Gastroesophageal sphincter (tissue), 4 donors: ENCODE measurements around the gene CCDC88A. TPM values are rescaled to one million over a fixed set of nuclear protein-coding genes. Genes with fewer than 3 reads are reported as not detected.
"Not testable (repeated sequence)": the region's sequence is repeated elsewhere in the genome, so short reads cannot be mapped to it uniquely, and the experiment has no call there.

Source experiments
- ATAC-seq: fragments of 150-250 bp; one replicate; pipeline ENCODE4 v1.9.1; 2016; ENCODE audit warnings: mild to moderate bottlenecking, moderate library complexity
- H3K27ac ChIP-seq, 4 donors: fragments of 200-600 bp; sonication (generic) in 3 of 4; 1 replicate in 3 of 4; 2 replicates in 1 of 4; pipeline ENCODE4 v1.5.1; 2016 to 2019
- H3K27me3 ChIP-seq: fragments of 200-600 bp; sonication (generic); one replicate; pipeline ENCODE4 v1.5.1; 2019
- H3K36me3 ChIP-seq, 2 donors: fragments of 200-600 bp; sonication (generic); one replicate each; pipeline ENCODE4 v1.5.1; 2019; ENCODE audit warnings: control low read depth in 1 of 2
- H3K4me1 ChIP-seq, 3 donors: fragments of 200-600 bp; sonication (generic); 1 replicate in 2 of 3; 2 replicates in 1 of 3; pipeline ENCODE4 v1.5.1; 2016 to 2019; ENCODE audit warnings: control low read depth in 2 of 3
- H3K4me3 ChIP-seq, 2 donors: fragments of 200-600 bp; sonication (generic); one replicate each; pipeline ENCODE4 v1.5.1; 2019; ENCODE audit warnings: mild to moderate bottlenecking in 1 of 2, moderate library complexity in 1 of 2
- H3K9me3 ChIP-seq, 3 donors: fragments of 200-600 bp; sonication (generic); one replicate each; pipeline ENCODE4 v1.5.1; 2017 to 2019; ENCODE audit warnings: control low read depth in 2 of 3
- CTCF ChIP-seq, 4 experiments: fragments of 200-600 bp in 2 of 4; fragments of 450-650 bp in 2 of 4; sonication (generic) in 1 of 4; IDR thresholded peaks; one replicate each; pipeline ENCODE4 v1.5.1; 2017 to 2019; ENCODE audit warnings: antibody characterized with exemption in 4 of 4, mild to moderate bottlenecking in 2 of 4, moderate library complexity in 2 of 4
- EP300 ChIP-seq: sonication (generic); formaldehyde crosslinking; IDR thresholded peaks from one replicate; pipeline ENCODE4 v1.6.1; 2017; ENCODE audit warnings: antibody characterized with exemption, mild to moderate bottlenecking
- POLR2A ChIP-seq, 2 donors: fragments of 450-650 bp; IDR thresholded peaks; one replicate each; pipeline ENCODE4 v1.6.1; 2017; ENCODE audit warnings: antibody characterized with exemption in 2 of 2, mild to moderate bottlenecking in 2 of 2, moderate library complexity in 1 of 2
- POLR2AphosphoS5 ChIP-seq: sonication (generic); formaldehyde crosslinking; IDR thresholded peaks from one replicate; pipeline ENCODE4 v1.6.1; 2017; ENCODE audit warnings: antibody characterized with exemption
- WGBS, 2 donors: methylation state at CpG; one replicate each; pipeline ENCODE4 v1.1.5; 2018; ENCODE audit warnings: low coverage in 1 of 2; 5-methylcytosine and 5-hydroxymethylcytosine counted together
- small RNA-seq, 4 donors: library from RNA; depleted of rRNA; stranded (forward); fragments of <200 nt; gene quantifications; one replicate each; pipeline ENCODE3, GENCODE V24; 2016
- total RNA-seq, 4 donors: library from RNA; depleted of rRNA; stranded (reverse); fragments of >200 nt; gene quantifications; one replicate each; pipeline ENCODE4 v1.1.0, GENCODE V29; 2016

The CCDC88A gene
- total RNA-seq, 4 donors from 2014 or later = 42.5 to 63.5 (median 54.3) TPM

GRCh38 chr2:55247025-55247424 is 172.6 kb downstream of the CCDC88A start:
- TF ChIP-seq POLR2AphosphoS5 = no peak
- no peak for TF ChIP-seq CTCF (IDR thresholded peaks at IDR 0.05)
- no peak for TF ChIP-seq POLR2A (IDR thresholded peaks at IDR 0.05)
- TF ChIP-seq EP300 = no peak
- WGBS, 2 donors = 89 to 94% methylated on average over 3 to 4 of the region's 5 CpGs
- no peaks in the 10 kb centered on the region for H3K9me3 ChIP-seq
- no peaks in the 10 kb centered on the region for H3K27me3 ChIP-seq
- H3K4me3 ChIP-seq = no peak overlapping the region
- H3K27ac ChIP-seq = no peak overlapping the region
- H3K36me3 ChIP-seq = peaks cover 0 to 98% of the 10 kb centered on the region in 2 donors
- ATAC-seq = no peak
- H3K4me1 ChIP-seq = no peaks in the 10 kb centered on the region

- H3K27me3 ChIP-seq = no peaks in the 10 kb centered on the region
- TF ChIP-seq POLR2A (IDR thresholded peaks at IDR 0.05) (no peak), EP300 (no peak), CTCF (IDR thresholded peaks at IDR 0.05) (no peak), POLR2AphosphoS5 (no peak)
- no peak overlapping the region for H3K4me3 ChIP-seq
- 83% methylated on average over 3 to 5 of the region's 5 CpGs for WGBS, 2 donors
- no peaks in the 10 kb centered on the region for H3K4me1 ChIP-seq
- no peak for ATAC-seq
- no peak overlapping the region for H3K27ac ChIP-seq
- peaks cover 0 to 92% of the 10 kb centered on the region in 2 donors for H3K36me3 ChIP-seq
- H3K9me3 ChIP-seq = no peaks in the 10 kb centered on the region
These were observed 174.2 kb downstream of the CCDC88A start for GRCh38 chr2:55245411-55245810.

GRCh38 chr2:55242617-55243016 is 177.0 kb downstream of the CCDC88A start:
- Histone ChIP-seq H3K27ac (no peak overlapping the region), H3K27me3 (no peaks in the 10 kb centered on the region), H3K4me1 (no peaks in the 10 kb centered on the region), H3K9me3 (no peaks in the 10 kb centered on the region), H3K4me3 (no peak overlapping the region), H3K36me3 (peaks cover 0 to 92% of the 10 kb centered on the region in 2 donors)
- TF ChIP-seq CTCF (IDR thresholded peaks at IDR 0.05) (no peak), EP300 (no peak), POLR2A (IDR thresholded peaks at IDR 0.05) (no peak), POLR2AphosphoS5 (no peak)
- ATAC-seq = no peak
- WGBS, 2 donors = 50 to 69% methylated on average over 1 of the region's 1 CpG

GRCh38 chr2:55241582-55241981 is 178.1 kb downstream of the CCDC88A start:
- H3K9me3 ChIP-seq, H3K4me3 ChIP-seq, H3K27ac ChIP-seq, ATAC-seq, H3K4me1 ChIP-seq, H3K27me3 ChIP-seq: not testable (repeated sequence)
- peaks cover 0 to 91% of the 10 kb centered on the region in 2 donors for H3K36me3 ChIP-seq
- 94 to 100% methylated on average over 4 to 6 of the region's 8 CpGs for WGBS, 2 donors

- peaks cover 4 to 91% of the 10 kb centered on the region in 2 donors for H3K36me3 ChIP-seq
- WGBS, 2 donors = 47 to 62% methylated on average over 4 of the region's 4 CpGs
- no peak for TF ChIP-seq POLR2AphosphoS5
- no peak for TF ChIP-seq EP300
- no peak for TF ChIP-seq CTCF (IDR thresholded peaks at IDR 0.05)
- no peak for TF ChIP-seq POLR2A (IDR thresholded peaks at IDR 0.05)
- no peaks in the 10 kb centered on the region for H3K9me3 ChIP-seq
- no peak overlapping the region for H3K27ac ChIP-seq
- no peak overlapping the region for H3K4me3 ChIP-seq
- no peaks in the 10 kb centered on the region for H3K27me3 ChIP-seq
- ATAC-seq = no peak
- peaks cover 0 to 7% (median 0%) of the 10 kb centered on the region in 3 donors for H3K4me1 ChIP-seq
These were observed 179.9 kb downstream of the CCDC88A start for GRCh38 chr2:55239656-55240222.

Small RNA genes within 50 kb of the gene (small RNA-seq; reads per million reads assigned to genes)
- gene RF00019 (0 reads per million in 4 donors), gene RNU6-221P (0 reads per million in 4 donors), gene RNU6-775P (0 to 0.12 (median 0) reads per million in 4 donors)

Other genes with a start within 250 kb of the CCDC88A start
- 10 to 100 TPM in 1 of 4 donors, 1 to 10 TPM in 3; 3.0 to 16.8 (median 3.8) TPM for gene CLHC1, start 187.6 kb downstream of the CCDC88A start, total RNA-seq
- 1,000 to 10,000 TPM in 3 of 4 donors, 100 to 1,000 TPM in 1; 672 to 2,650 (median 1,912) TPM for gene RPS27A, start 187.2 kb downstream of the CCDC88A start, total RNA-seq
- gene MTIF2, start 150.6 kb downstream of the CCDC88A start, total RNA-seq = 10 to 100 TPM; 19.1 to 24.0 (median 22.4) TPM
- 10 to 100 TPM; 27.7 to 49.3 (median 43.6) TPM for gene CFAP36, start 99.9 kb upstream of the CCDC88A start, total RNA-seq
- 100 to 1,000 TPM in 2 of 4 donors, 10 to 100 TPM in 2; 89.7 to 114 (median 97.6) TPM for gene PPP4R3B, start 197.8 kb upstream of the CCDC88A start, total RNA-seq